K562 (cell line): Measurements from ENCODE around the gene LAMB4. TPM values are rescaled to one million over a fixed set of nuclear protein-coding genes. Genes with fewer than 3 reads are reported as not detected.

Experiments
- BDP1 ChIP-seq: IDR thresholded peaks from 3 replicates; pipeline ENCODE4 v1.6.1; 2011; ENCODE audit not compliant: insufficient read length, insufficient read depth
- BRCA1 ChIP-seq, 2 experiments: fragments of 450-650 bp in 1 of 2; sonication (generic) in 1 of 2; formaldehyde crosslinking in 1 of 2; IDR thresholded peaks; 2 replicates each; pipeline versions ENCODE4 v1.5.0 to v1.6.1; 2017 to 2020; ENCODE audit warnings: mild to moderate bottlenecking in 1 of 2, missing genetic modification reagents in 1 of 2
- FOXJ2 ChIP-seq: fragments of 200-800 bp; sonication (Bioruptor generic); IDR thresholded peaks from 2 replicates; pipeline ENCODE4 v1.6.1; 2016; ENCODE audit warnings: missing genetic modification characterization, missing compliant biosample characterization
- HNRNPL ChIP-seq: fragments of 200-400 bp; formaldehyde crosslinking; IDR thresholded peaks from 2 replicates; pipeline ENCODE4 v1.6.1; 2017; ENCODE audit warnings: low read depth, mild to moderate bottlenecking, low read length
- NFIX ChIP-seq: fragments of 250-450 bp; sonication (Bioruptor Pico); IDR thresholded peaks from 2 replicates; pipeline ENCODE4 v1.4.0; 2020; ENCODE audit warnings: low read depth, mild to moderate bottlenecking, moderate library complexity
- POLR2AphosphoS5 ChIP-seq: IDR thresholded peaks from 2 replicates; pipeline ENCODE4 v1.6.1; 2011; ENCODE audit warnings: mild to moderate bottlenecking, low read depth, low read length, moderate library complexity; ENCODE audit not compliant: control insufficient read depth, insufficient read depth
- PRPF4 ChIP-seq: fragments of 200-400 bp; formaldehyde crosslinking; IDR thresholded peaks from one replicate; pipeline ENCODE4 v1.6.1; 2017; ENCODE audit warnings: low read length, low read depth, mild to moderate bottlenecking; ENCODE audit not compliant: insufficient read depth, poor library complexity, severe bottlenecking
- PTTG1 ChIP-seq: fragments of 450-650 bp; IDR thresholded peaks from 2 replicates; pipeline ENCODE4 v1.6.1; 2016; ENCODE audit warnings: low read depth, mild to moderate bottlenecking, missing genetic modification characterization, missing compliant biosample characterization
- RFX5 ChIP-seq: IDR thresholded peaks from 2 replicates; pipeline ENCODE4 v1.6.1; 2011; ENCODE audit warnings: low read depth, mild to moderate bottlenecking, improper control_type of control experiment, low read length
- WHSC1 ChIP-seq: IDR thresholded peaks from one replicate; pipeline ENCODE4 v1.6.1; 2012; ENCODE audit warnings: low read length, control low read depth, inconsistent platforms
- YY1 ChIP-seq, 3 experiments: IDR thresholded peaks; 2 replicates each; pipeline ENCODE4 v1.6.1; 2011; ENCODE audit warnings: low read length in 2 of 3, mild to moderate bottlenecking in 2 of 3, moderate library complexity in 2 of 3, borderline replicate concordance in 1 of 3, control low read depth in 1 of 3, low read depth in 1 of 3; ENCODE audit not compliant: insufficient read depth in 3 of 3, insufficient replicate concordance in 2 of 3, control insufficient read depth in 1 of 3, insufficient read length in 1 of 3; ENCODE audit errors: extremely low read depth in 1 of 3
- ZKSCAN8 ChIP-seq: fragments of 200-800 bp; sonication (Bioruptor generic); IDR thresholded peaks from 2 replicates; pipeline ENCODE4 v1.6.1; 2016; ENCODE audit warnings: missing genetic modification characterization, missing compliant biosample characterization
- ZNF23 ChIP-seq: fragments of 250-450 bp; sonication (Bioruptor Pico); IDR thresholded peaks from 2 replicates; pipeline ENCODE4 v1.4.0; 2020; ENCODE audit warnings: mild to moderate bottlenecking
- ZNF274 ChIP-seq: IDR thresholded peaks from 2 replicates; pipeline ENCODE4 v1.6.1; 2011; ENCODE audit warnings: low read depth, mild to moderate bottlenecking, low read length, moderate library complexity, borderline replicate concordance
- polyA plus RNA-seq, 8 experiments: library from polyadenylated mRNA; depleted of rRNA in 4 of 8; stranded (reverse) in 5 of 8; unstranded in 3 of 8; fragments of >200 nt; fragmentation: Nextera tagmentation in 2 of 8; fragmentation: Illumina TruSeq in 1 of 8; extraction: Ambion mirVana in 2 of 8; extraction: Trizol in 1 of 8; gene quantifications; 2 replicates each; pipeline versions ENCODE4 v1.2.1 to v1.2.3, GENCODE V29; 2011 to 2014; ENCODE audit warnings: inconsistent platforms in 1 of 8, missing spikeins in 1 of 8
- total RNA-seq, 7 experiments: library from RNA; depleted of rRNA in 6 of 7; stranded (reverse); fragments of >200 nt in 6 of 7; fragmentation: Illumina TruSeq in 2 of 7; extraction: Trizol in 2 of 7; gene quantifications; 2 replicates each; pipeline versions ENCODE4 v1.2.1 to v1.2.3, GENCODE V29; 2011 to 2021; ENCODE audit warnings: low replicate concordance in 1 of 7
- TF ChIP-seq, protein P1 (sequence below): fragments of 450-650 bp; IDR thresholded peaks from 2 replicates; pipeline ENCODE4 v1.6.1; 2016; ENCODE audit warnings: mild to moderate bottlenecking, moderate library complexity

Gene LAMB4
- total and polyA plus RNA-seq, 9 of the 15 experiments (the other 6 are each of a cell fraction or from before 2014, with no cell fraction given), result 0.06 to 0.13 (median 0.07) TPM; not detected in 6

DNA sequence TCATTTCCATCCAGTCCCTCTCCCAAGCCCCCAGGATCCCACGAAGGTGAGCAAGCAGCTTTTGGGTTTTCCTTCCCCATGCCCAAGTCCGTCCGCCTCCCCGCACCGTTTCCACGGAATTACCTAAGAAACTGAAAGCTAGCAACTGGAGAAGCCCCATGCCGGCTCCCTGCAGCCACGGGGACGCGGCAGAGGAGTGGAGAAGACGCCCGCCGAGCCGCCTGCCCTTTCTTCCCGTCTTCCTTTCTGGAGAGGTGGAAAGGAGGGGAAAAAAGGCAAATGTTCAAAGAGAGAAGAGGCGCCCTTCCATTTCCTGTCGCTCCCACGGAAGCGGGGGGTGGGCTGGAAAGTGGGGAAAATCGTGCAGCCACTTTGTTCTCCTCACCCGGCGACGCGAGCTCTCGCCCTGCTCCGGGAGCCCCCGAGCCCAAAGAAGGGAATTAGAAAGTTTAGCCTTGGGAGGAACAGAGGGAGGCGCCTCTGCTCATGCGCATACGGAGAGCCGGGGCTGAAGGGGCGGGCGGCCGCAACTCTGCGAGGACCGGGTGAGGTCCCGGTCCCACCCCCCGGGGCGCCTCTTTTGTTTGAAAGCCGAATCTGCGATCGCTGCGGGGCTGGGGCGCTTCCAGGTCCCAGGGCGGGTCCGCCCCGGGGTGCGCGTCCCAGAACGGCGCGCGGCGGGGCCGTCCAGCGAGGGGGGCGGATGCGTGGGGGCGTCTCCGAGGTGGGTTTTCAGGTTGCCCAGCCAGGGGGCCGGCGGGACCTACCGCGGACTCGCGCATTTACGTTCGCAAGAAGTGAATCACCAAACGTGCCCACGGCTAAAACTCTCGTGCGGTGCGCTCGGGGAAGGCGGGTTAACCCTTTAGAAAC is 127.2 kb downstream of the LAMB4 start, which contains the start of gene LAMB1 (continued):
- TF ChIP-seq, protein P1, sequence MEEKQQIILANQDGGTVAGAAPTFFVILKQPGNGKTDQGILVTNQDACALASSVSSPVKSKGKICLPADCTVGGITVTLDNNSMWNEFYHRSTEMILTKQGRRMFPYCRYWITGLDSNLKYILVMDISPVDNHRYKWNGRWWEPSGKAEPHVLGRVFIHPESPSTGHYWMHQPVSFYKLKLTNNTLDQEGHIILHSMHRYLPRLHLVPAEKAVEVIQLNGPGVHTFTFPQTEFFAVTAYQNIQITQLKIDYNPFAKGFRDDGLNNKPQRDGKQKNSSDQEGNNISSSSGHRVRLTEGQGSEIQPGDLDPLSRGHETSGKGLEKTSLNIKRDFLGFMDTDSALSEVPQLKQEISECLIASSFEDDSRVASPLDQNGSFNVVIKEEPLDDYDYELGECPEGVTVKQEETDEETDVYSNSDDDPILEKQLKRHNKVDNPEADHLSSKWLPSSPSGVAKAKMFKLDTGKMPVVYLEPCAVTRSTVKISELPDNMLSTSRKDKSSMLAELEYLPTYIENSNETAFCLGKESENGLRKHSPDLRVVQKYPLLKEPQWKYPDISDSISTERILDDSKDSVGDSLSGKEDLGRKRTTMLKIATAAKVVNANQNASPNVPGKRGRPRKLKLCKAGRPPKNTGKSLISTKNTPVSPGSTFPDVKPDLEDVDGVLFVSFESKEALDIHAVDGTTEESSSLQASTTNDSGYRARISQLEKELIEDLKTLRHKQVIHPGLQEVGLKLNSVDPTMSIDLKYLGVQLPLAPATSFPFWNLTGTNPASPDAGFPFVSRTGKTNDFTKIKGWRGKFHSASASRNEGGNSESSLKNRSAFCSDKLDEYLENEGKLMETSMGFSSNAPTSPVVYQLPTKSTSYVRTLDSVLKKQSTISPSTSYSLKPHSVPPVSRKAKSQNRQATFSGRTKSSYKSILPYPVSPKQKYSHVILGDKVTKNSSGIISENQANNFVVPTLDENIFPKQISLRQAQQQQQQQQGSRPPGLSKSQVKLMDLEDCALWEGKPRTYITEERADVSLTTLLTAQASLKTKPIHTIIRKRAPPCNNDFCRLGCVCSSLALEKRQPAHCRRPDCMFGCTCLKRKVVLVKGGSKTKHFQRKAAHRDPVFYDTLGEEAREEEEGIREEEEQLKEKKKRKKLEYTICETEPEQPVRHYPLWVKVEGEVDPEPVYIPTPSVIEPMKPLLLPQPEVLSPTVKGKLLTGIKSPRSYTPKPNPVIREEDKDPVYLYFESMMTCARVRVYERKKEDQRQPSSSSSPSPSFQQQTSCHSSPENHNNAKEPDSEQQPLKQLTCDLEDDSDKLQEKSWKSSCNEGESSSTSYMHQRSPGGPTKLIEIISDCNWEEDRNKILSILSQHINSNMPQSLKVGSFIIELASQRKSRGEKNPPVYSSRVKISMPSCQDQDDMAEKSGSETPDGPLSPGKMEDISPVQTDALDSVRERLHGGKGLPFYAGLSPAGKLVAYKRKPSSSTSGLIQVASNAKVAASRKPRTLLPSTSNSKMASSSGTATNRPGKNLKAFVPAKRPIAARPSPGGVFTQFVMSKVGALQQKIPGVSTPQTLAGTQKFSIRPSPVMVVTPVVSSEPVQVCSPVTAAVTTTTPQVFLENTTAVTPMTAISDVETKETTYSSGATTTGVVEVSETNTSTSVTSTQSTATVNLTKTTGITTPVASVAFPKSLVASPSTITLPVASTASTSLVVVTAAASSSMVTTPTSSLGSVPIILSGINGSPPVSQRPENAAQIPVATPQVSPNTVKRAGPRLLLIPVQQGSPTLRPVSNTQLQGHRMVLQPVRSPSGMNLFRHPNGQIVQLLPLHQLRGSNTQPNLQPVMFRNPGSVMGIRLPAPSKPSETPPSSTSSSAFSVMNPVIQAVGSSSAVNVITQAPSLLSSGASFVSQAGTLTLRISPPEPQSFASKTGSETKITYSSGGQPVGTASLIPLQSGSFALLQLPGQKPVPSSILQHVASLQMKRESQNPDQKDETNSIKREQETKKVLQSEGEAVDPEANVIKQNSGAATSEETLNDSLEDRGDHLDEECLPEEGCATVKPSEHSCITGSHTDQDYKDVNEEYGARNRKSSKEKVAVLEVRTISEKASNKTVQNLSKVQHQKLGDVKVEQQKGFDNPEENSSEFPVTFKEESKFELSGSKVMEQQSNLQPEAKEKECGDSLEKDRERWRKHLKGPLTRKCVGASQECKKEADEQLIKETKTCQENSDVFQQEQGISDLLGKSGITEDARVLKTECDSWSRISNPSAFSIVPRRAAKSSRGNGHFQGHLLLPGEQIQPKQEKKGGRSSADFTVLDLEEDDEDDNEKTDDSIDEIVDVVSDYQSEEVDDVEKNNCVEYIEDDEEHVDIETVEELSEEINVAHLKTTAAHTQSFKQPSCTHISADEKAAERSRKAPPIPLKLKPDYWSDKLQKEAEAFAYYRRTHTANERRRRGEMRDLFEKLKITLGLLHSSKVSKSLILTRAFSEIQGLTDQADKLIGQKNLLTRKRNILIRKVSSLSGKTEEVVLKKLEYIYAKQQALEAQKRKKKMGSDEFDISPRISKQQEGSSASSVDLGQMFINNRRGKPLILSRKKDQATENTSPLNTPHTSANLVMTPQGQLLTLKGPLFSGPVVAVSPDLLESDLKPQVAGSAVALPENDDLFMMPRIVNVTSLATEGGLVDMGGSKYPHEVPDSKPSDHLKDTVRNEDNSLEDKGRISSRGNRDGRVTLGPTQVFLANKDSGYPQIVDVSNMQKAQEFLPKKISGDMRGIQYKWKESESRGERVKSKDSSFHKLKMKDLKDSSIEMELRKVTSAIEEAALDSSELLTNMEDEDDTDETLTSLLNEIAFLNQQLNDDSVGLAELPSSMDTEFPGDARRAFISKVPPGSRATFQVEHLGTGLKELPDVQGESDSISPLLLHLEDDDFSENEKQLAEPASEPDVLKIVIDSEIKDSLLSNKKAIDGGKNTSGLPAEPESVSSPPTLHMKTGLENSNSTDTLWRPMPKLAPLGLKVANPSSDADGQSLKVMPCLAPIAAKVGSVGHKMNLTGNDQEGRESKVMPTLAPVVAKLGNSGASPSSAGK, result peak; percentile 47; the same call in 1 of the 2 replicates
- TF ChIP-seq PTTG1 (tag) (no peak), YY1 (IDR thresholded peaks at IDR 0.05; ENCODE audit: borderline replicate concordance in 1 of 3, control insufficient read depth in 1 of 3, extremely low read depth in 1 of 3, insufficient read depth in 3 of 3, insufficient read length in 1 of 3, insufficient replicate concordance in 2 of 3, low read depth in 1 of 3, low read length in 2 of 3) (no peak), WHSC1 (no peak), HNRNPL (no peak), PRPF4 (no peak), ZNF23 (no peak), ZNF274 (no peak), NFIX (CRISPR knock-in tag) (no peak), BRCA1 (IDR thresholded peaks at IDR 0.05) (no peak), BRCA1 (CRISPR knock-in tag; IDR thresholded peaks at IDR 0.05) (0 out of 2 replicates have a peak, but pooled peaks have one; percentile 32), POLR2AphosphoS5 (peak; percentile 40; the same call in 1 of the 2 replicates), RFX5 (no peak), BDP1 (no peak), FOXJ2 (tag) (no peak), ZKSCAN8 (CRISPR knock-in tag) (no peak)
